HCT116 (cell line): Measurements from ENCODE around the gene PCYT1A. TPM values are rescaled to one million over a fixed set of nuclear protein-coding genes. Genes with fewer than 3 reads are reported as not detected.
"Not testable (repeated sequence)": the region's sequence is repeated elsewhere in the genome, so short reads cannot be mapped to it uniquely, and the experiment has no call there.

ENCODE experiments used
- ATAC-seq: fragments of 200-7000 bp; cut with Tn5 transposase; 2 replicates; pipeline ENCODE4 v1.9.1; 2020; ENCODE audit warnings: mild to moderate bottlenecking, moderate library complexity
- BruUV-seq: library from RNA; stranded (reverse); fragments of 400-500 nt; replicated peaks from 2 replicates; lab custom pipeline; 2021; lab: Mats Ljungman, UMichigan
- CTCF ChIA-PET: fragments of 300-600 bp; sonication (Branson Sonifier 250); formaldehyde crosslinking; loops from one replicate; lab custom pipeline; 2021; ENCODE audit warnings: antibody characterized with exemption; lab: Charles Lee
- POLR2A ChIA-PET: fragments of 300-600, 350-600 bp; sonication (Branson Sonifier 250); formaldehyde crosslinking; loops from one replicate; lab custom pipeline; 2021; ENCODE audit warnings: antibody characterized with exemption; lab: Charles Lee
- RAD21 ChIA-PET, 2 experiments: fragments of 300-600 bp; sonication (Branson Sonifier 250); formaldehyde crosslinking; loops; one replicate each; lab custom pipeline; 2023; ENCODE audit warnings: low total read pairs in 2 of 2; ENCODE audit not compliant: uncharacterized antibody in 2 of 2, unreplicated experiment in 2 of 2, low non-redundant PET in 1 of 2; lab: Charles Lee
- DNase-seq: peaks from one replicate; pipeline ENCODE4 v3.0.0-alpha.2; 2010; ENCODE audit warnings: low read depth, low spot score
- H2AFZ ChIP-seq: fragments of 200-600 bp; shearing (Covaris generic), sonication (generic); 2 replicates; pipeline ENCODE4 v1.6.1; 2017; ENCODE audit warnings: low read depth, mixed run types, mixed read lengths, antibody characterized with exemption, low read length; ENCODE audit not compliant: poor library complexity, severe bottlenecking
- H3K27ac ChIP-seq: 2 replicates; pipeline ENCODE4 v1.5.1; 2012; ENCODE audit warnings: low read depth, low read length
- H3K27me3 ChIP-seq: fragments of 200-600 bp; sonication (generic); 2 replicates; pipeline ENCODE4 v1.6.1; 2016; ENCODE audit warnings: mixed run types, low read length, mixed read lengths; ENCODE audit not compliant: insufficient read depth
- H3K36me3 ChIP-seq, 2 experiments: fragments of 200-500 bp in 1 of 2; fragments of 200-600 bp in 1 of 2; sonication (Bioruptor generic) in 1 of 2; sonication (generic) in 1 of 2; 2 replicates each; pipeline versions ENCODE4 v1.5.1 to v1.6.1; 2014 to 2016; ENCODE audit warnings: low read length in 2 of 2, inconsistent platforms in 1 of 2, mixed read lengths in 1 of 2, mixed run types in 1 of 2; ENCODE audit not compliant: insufficient read depth in 2 of 2, control insufficient read depth in 1 of 2
- H3K4me1 ChIP-seq, 2 experiments: fragments of 200-600 bp in 1 of 2; sonication (generic) in 1 of 2; 2 replicates each; pipeline versions ENCODE4 v1.5.1 to v1.6.1; 2012 to 2017; ENCODE audit warnings: low read length in 2 of 2, inconsistent platforms in 1 of 2, mild to moderate bottlenecking in 1 of 2, mixed read lengths in 1 of 2, mixed run types in 1 of 2, moderate library complexity in 1 of 2; ENCODE audit not compliant: insufficient read depth in 2 of 2, control insufficient read depth in 1 of 2
- H3K4me2 ChIP-seq: fragments of 200-600 bp; sonication (generic); 2 replicates; pipeline ENCODE4 v1.6.1; 2017; ENCODE audit warnings: mixed run types, low read length, mixed read lengths
- H3K4me3 ChIP-seq, 2 experiments: fragments of 200-600 bp in 1 of 2; sonication (generic) in 1 of 2; replicated peaks in 1 of 2; 2 replicates each; pipeline ENCODE4 v1.5.1; 2011 to 2016; ENCODE audit warnings: low read length in 2 of 2, control low read depth in 1 of 2, low read depth in 1 of 2, mild to moderate bottlenecking in 1 of 2, mixed read lengths in 1 of 2, mixed run types in 1 of 2
- H3K79me2 ChIP-seq: fragments of 200-600 bp; sonication (generic); 2 replicates; pipeline ENCODE4 v1.6.1; 2017; ENCODE audit warnings: mild to moderate bottlenecking, mixed run types, low read length, moderate library complexity, mixed read lengths; ENCODE audit not compliant: insufficient read depth
- H3K9ac ChIP-seq: fragments of 200-600 bp; sonication (generic); 2 replicates; pipeline ENCODE4 v1.6.1; 2016; ENCODE audit warnings: low read length, mixed read lengths
- H3K9me2 ChIP-seq: fragments of 200-600 bp; sonication (generic), shearing (Covaris generic); 2 replicates; pipeline ENCODE4 v1.6.1; 2017; ENCODE audit warnings: mixed run types, mild to moderate bottlenecking, moderate library complexity; ENCODE audit not compliant: insufficient read depth
- H3K9me3 ChIP-seq, 2 experiments: fragments of 200-500 bp in 1 of 2; fragments of 200-600 bp in 1 of 2; sonication (Bioruptor generic) in 1 of 2; sonication (generic) in 1 of 2; 2 replicates each; pipeline ENCODE4 v1.6.1; 2014 to 2017; ENCODE audit warnings: low read length in 2 of 2, mixed read lengths in 2 of 2, inconsistent platforms in 1 of 2, low read depth in 1 of 2, mild to moderate bottlenecking in 1 of 2, mixed run types in 1 of 2, moderate library complexity in 1 of 2; ENCODE audit not compliant: control insufficient read depth in 1 of 2, insufficient read depth in 1 of 2
- H4K20me1 ChIP-seq: fragments of 200-600 bp; sonication (generic), shearing (Covaris generic); 2 replicates; pipeline ENCODE4 v1.6.1; 2017; ENCODE audit warnings: mixed run types, mild to moderate bottlenecking, moderate library complexity; ENCODE audit not compliant: insufficient read depth
- EZH2 ChIP-seq: fragments of 200-600 bp; sonication (generic); IDR thresholded peaks from 2 replicates; pipeline ENCODE4 v1.6.1; 2017; ENCODE audit warnings: antibody characterized with exemption, mixed run types
- REST ChIP-seq: IDR thresholded peaks from 2 replicates; pipeline ENCODE4 v1.6.1; 2012; ENCODE audit warnings: low read depth
- intact Hi-C: fragments of 100-400 bp; cut with micrococcal nuclease; formaldehyde crosslinking; loops from 2 replicates; pipeline ENCODE4 v1.10.0; 2022
- total RNA-seq: library from RNA; stranded (reverse); gene quantifications from one replicate; pipeline ENCODE4 v1.2.1, GENCODE V29; 2021; ENCODE audit not compliant: unreplicated experiment

Gene PCYT1A
- total RNA-seq, 1 experiment from 2014 or later = 32.1 TPM

GRCh38 chr3:196317687-196318467, 30.4 kb upstream of the PCYT1A start, which contains the start of gene DYNLT2B (continued):
- TF ChIP-seq REST = no peak
- TF ChIP-seq EZH2 = no peak

DNA sequence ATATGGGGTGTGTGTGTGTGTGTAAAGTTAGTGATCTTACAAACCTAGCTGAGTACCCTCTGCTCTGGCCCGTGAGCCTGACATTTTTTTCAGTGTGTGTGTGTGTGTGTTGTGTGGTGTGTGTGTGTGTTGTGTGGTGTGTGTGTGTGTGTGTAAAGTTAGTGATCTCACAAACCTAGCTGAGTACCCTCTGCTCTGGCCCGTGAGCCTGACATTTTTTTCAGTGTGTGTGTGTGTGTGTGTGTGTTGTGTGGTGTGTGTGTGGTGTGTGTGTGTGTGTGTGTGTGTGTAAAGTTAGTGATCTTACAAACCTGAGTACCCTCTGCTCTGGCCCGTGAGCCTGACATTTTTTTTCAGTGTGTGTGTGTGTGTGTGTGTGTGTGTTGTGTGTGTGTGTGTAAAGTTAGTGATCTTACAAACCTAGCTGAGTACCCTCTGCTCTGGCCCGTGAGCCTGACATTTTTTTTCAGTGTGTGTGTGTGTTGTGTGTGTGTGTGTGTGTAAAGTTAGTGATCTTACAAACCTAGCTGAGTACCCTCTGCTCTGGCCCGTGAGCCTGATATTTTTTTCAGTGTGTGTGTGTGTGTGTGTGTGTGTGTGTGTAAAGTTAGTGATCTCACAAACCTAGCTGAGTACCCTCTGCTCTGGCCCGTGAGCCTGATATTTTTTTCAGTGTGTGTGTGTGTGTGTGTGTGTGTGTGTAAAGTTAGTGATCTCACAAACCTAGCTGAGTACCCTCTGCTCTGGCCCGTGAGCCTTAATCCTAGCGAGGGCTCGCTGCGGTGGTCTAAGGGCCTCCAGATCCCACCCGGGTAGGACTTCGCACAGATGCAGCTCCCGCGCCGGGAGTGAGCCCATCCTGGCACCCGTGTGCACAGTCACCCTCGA, 29.5 kb upstream of the PCYT1A start:
- H4K20me1 ChIP-seq, DNase-seq, H3K27me3 ChIP-seq, H3K36me3 ChIP-seq, ATAC-seq, CTCF ChIA-PET, BruUV-seq, H2AFZ ChIP-seq, H3K9me3 ChIP-seq, H3K9me2 ChIP-seq: not testable (repeated sequence)
- intact Hi-C loops = loop anchor here (10.0 kb wide), 1 partner anchor 188 kb away; the partner anchor contains the start of gene RNF168
- ChIA-PET POLR2A (interaction anchor here (0.7 to 1.0 kb wide), 3 partner anchors 10 to 185 kb away, joined by 3 to 6 read pairs (median 4); no protein-coding TSS in a partner anchor), RAD21 (interaction anchor here in 1 of 2 experiments (1.2 kb wide), 1 partner anchor 22 kb away, joined by 3 read pairs; no protein-coding TSS in a partner anchor)
- H3K79me2 ChIP-seq = peaks cover 13% of the 10 kb centered on the region
- H3K4me1 ChIP-seq = peaks cover 5 to 40% of the 10 kb centered on the region in 2 experiments; a peak in 3 of 4 replicates
- peak overlapping the region; percentile 91 for H3K4me2 ChIP-seq
- H3K4me3 ChIP-seq = peak overlapping the region; percentile 86 to 89
- H3K9ac ChIP-seq = peak overlapping the region; percentile 93
- peak overlapping the region; percentile 75 for H3K27ac ChIP-seq
